Measurements from ENCODE around the gene EXTL1.

The EXTL1 gene

DNA sequence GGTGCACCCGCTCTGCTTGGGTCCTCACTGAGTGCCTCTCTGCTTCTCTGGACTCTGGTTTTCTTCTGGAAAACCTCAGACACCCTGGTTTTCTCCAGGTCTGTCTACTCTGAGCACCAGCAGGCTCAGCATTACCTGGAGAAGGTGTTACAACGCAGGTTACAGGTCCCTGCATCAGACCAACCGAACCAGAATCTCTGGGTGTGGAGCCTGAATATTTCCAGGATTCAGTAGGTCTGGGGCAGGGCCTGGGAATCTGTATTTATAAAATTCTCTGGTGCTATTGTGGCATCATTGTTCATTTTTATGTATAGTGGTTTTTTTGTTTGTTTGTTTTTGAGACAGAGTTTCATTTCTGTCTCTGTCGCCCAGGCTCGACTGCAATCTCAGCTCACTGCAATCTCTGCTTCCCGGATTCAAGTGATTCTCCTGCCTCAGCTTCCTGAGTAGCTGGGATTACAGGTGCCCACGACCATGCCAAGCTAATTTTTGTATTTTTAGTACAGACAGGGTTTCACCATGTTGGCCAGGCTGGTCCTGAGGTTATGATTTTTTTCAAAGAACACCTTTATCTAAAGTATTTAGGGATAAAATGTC is 25.8 kb downstream of the EXTL1 start:
- Histone ChIP-seq H3K9ac (ENCODE audit: low read length) (no peak overlapping the region), H3K4me1 (ENCODE audit: insufficient read depth, low read length, severe bottlenecking) (no peaks in the 10 kb centered on the region), H3K9me2 (ENCODE audit: low read depth, low read length) (no peaks in the 10 kb centered on the region), H3F3A (ENCODE audit: insufficient read depth, low read length) (no peaks in the 10 kb centered on the region), H3K4me2 (ENCODE audit: low read length) (no peak overlapping the region), H3K27ac (ENCODE audit: low read depth, low read length, poor library complexity, severe bottlenecking) (no peak overlapping the region), H3K36me3 (ENCODE audit: insufficient read depth, low read length) (no peaks in the 10 kb centered on the region), H3K79me2 (ENCODE audit: insufficient read depth, low read length) (no peaks in the 10 kb centered on the region), H3K27me3 (ENCODE audit: insufficient read depth, low read length) (0 out of 2 replicates have a peak, but pooled peaks cover 14% of the 10 kb centered on the region), H2AFZ (ENCODE audit: low read length) (no peak overlapping the region), H3K4me3 (ENCODE audit: low read depth, low read length, poor library complexity, severe bottlenecking) (no peak overlapping the region), H4K20me1 (ENCODE audit: insufficient read depth, low read length) (no peaks in the 10 kb centered on the region), H3K9me3 (ENCODE audit: low read length) (no peaks in the 10 kb centered on the region)
- TF ChIP-seq, protein P1, sequence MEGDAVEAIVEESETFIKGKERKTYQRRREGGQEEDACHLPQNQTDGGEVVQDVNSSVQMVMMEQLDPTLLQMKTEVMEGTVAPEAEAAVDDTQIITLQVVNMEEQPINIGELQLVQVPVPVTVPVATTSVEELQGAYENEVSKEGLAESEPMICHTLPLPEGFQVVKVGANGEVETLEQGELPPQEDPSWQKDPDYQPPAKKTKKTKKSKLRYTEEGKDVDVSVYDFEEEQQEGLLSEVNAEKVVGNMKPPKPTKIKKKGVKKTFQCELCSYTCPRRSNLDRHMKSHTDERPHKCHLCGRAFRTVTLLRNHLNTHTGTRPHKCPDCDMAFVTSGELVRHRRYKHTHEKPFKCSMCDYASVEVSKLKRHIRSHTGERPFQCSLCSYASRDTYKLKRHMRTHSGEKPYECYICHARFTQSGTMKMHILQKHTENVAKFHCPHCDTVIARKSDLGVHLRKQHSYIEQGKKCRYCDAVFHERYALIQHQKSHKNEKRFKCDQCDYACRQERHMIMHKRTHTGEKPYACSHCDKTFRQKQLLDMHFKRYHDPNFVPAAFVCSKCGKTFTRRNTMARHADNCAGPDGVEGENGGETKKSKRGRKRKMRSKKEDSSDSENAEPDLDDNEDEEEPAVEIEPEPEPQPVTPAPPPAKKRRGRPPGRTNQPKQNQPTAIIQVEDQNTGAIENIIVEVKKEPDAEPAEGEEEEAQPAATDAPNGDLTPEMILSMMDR (IDR thresholded peaks at IDR 0.05; ENCODE audit: low read length), result no peak
- no peak for TF ChIP-seq EZH2 (IDR thresholded peaks at IDR 0.05; ENCODE audit: borderline replicate concordance, low read length)

DNA sequence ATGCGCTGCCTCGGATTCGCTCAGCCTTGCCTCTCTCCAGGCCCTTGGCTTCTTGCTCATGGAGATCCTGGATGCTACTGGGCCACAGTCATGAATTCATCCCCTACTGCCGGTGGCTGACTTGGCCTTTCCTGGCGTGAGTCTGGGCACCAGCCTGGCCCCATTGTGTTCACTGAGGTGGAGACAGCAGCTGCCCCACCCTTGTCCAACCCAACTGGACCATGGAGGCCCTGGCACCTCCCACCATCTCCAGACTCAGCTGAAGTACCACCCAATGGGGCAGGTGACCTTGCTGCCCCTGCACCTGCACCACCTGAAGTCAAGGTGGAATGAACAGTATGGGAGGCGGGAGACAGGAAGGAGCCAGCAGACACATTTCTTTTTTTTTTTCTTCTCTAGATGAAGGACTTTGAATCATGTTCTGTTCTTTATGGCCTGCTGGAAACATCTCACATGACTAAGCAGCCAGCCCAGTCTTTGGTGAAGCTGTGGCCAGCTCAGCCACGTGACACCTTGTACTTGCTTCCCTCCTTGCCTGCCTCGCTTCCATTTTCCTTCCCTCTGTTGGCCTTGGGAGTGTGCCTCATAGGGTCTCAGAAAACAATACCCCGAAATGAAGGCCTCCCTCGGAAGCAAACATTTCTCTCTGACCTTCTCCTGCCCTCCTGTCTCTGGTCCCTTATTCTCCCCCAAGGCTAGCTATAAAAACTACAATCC is 28.1 kb downstream of the EXTL1 start:
- Histone ChIP-seq H3K9me3 (ENCODE audit: low read length) (no peaks in the 10 kb centered on the region), H3K27ac (ENCODE audit: low read depth, low read length, poor library complexity, severe bottlenecking) (no peak overlapping the region), H3K4me1 (ENCODE audit: insufficient read depth, low read length, severe bottlenecking) (no peaks in the 10 kb centered on the region), H3K4me3 (ENCODE audit: low read depth, low read length, poor library complexity, severe bottlenecking) (no peak overlapping the region), H4K20me1 (ENCODE audit: insufficient read depth, low read length) (no peaks in the 10 kb centered on the region), H3K9me2 (ENCODE audit: low read depth, low read length) (no peaks in the 10 kb centered on the region), H3K4me2 (ENCODE audit: low read length) (no peak overlapping the region), H3K27me3 (ENCODE audit: insufficient read depth, low read length) (0 out of 2 replicates have a peak, but pooled peaks cover 13% of the 10 kb centered on the region), H3K79me2 (ENCODE audit: insufficient read depth, low read length) (no peaks in the 10 kb centered on the region), H3F3A (ENCODE audit: insufficient read depth, low read length) (no peaks in the 10 kb centered on the region), H3K9ac (ENCODE audit: low read length) (no peak overlapping the region), H2AFZ (ENCODE audit: low read length) (no peak overlapping the region), H3K36me3 (ENCODE audit: insufficient read depth, low read length) (no peaks in the 10 kb centered on the region)
- TF ChIP-seq EZH2 (IDR thresholded peaks at IDR 0.05; ENCODE audit: borderline replicate concordance, low read length), result no peak
- TF ChIP-seq, protein P1 (IDR thresholded peaks at IDR 0.05; ENCODE audit: low read length), result no peak

DNA sequence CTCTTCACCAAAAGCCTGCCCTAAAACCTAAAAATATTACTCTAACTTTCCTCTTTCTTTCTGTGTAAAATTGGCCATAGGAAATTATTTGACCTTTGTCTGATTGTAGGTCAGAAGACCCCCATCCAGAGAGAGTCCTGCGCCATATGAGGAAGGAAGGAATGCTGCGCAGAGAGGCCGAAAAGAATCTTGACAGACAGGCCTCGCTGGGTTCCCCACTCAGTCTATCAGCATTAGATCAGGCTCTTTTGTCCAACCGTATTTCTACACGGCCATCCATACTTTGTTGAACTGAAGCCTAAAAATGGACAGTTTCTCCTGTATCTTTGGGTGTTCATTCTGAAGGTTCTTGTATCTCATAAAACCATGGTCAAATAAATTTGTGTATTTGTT is 28.7 kb downstream of the EXTL1 start:
- no peak overlapping the region for H3K4me2 ChIP-seq (ENCODE audit: low read length)
- H3K4me1 ChIP-seq (ENCODE audit: insufficient read depth, low read length, severe bottlenecking), result no peaks in the 10 kb centered on the region
- H4K20me1 ChIP-seq (ENCODE audit: insufficient read depth, low read length), result no peaks in the 10 kb centered on the region
- TF ChIP-seq, protein P1 (IDR thresholded peaks at IDR 0.05; ENCODE audit: low read length), result no peak
- TF ChIP-seq EZH2 (IDR thresholded peaks at IDR 0.05; ENCODE audit: borderline replicate concordance, low read length), result no peak
- no peak overlapping the region for H3K27ac ChIP-seq (ENCODE audit: low read depth, low read length, poor library complexity, severe bottlenecking)
- no peaks in the 10 kb centered on the region for H3F3A ChIP-seq (ENCODE audit: insufficient read depth, low read length)
- H3K9me3 ChIP-seq (ENCODE audit: low read length), result no peaks in the 10 kb centered on the region
- H3K27me3 ChIP-seq (ENCODE audit: insufficient read depth, low read length), result 0 out of 2 replicates have a peak, but pooled peaks cover 10% of the 10 kb centered on the region
- H3K9ac ChIP-seq (ENCODE audit: low read length), result no peak overlapping the region
- H3K36me3 ChIP-seq (ENCODE audit: insufficient read depth, low read length), result no peaks in the 10 kb centered on the region
- H3K4me3 ChIP-seq (ENCODE audit: low read depth, low read length, poor library complexity, severe bottlenecking), result no peak overlapping the region
- H3K79me2 ChIP-seq (ENCODE audit: insufficient read depth, low read length), result no peaks in the 10 kb centered on the region
- H3K9me2 ChIP-seq (ENCODE audit: low read depth, low read length), result no peaks in the 10 kb centered on the region
- H2AFZ ChIP-seq (ENCODE audit: low read length), result no peak overlapping the region
